Activated CD4-positive, alpha-beta T cell treated with anti-CD3 and anti-CD28 coated beads, Interleukin-2, amount 50 U/mL, for 24 hours (primary cell): ENCODE data around the gene SLC35A3.
"Not testable (repeated sequence)": the region's sequence is repeated elsewhere in the genome, so short reads cannot be mapped to it uniquely, and the experiment has no call there.

Experiments
- DNase-seq, 2 donors: peaks; one replicate each; pipeline ENCODE4 v3.0.0-alpha.2; 2020; ENCODE audit warnings: low read depth in 1 of 2, low spot score in 1 of 2

The SLC35A3 gene

DNA sequence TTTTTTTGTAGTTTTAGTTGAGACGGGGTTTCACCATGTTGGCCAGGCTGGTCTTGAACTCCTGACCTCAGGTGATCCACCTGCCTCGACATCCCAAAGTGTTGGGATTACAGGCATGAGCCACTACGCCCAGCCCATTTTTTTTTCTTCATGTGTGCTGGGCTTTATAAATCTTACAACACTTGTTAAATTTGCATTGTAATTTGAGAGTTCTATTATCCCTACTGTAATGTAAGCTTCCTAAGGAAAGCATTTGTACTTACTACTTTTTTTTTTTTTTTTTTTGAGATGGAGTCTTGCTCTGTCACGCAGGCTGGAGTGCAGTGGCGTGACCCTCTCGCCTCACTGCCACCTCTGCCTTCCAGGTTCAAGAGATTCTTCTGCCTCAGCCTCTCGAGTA, 2.3 kb downstream of the SLC35A3 start:
- DNase-seq: not testable (repeated sequence)

DNA sequence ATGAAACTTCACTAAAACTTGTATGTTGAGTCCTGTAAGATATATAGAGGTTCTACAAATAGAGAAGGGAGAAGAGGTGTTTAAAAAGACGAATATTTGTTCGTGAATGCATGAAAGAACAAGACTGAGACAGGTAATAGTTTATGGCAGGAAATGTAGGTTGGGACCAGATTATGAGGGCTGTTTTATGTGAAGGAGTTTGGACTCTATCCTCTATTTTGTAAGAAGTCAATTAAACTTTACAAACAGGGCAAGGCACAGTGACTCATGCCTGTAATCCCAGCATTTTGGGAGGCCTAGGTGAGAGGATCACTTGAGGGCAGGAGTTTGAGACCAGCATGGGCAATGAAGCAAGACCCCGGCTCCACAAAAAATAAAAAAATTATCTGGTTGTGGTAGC, 5.7 kb downstream of the SLC35A3 start:
- DNase-seq: no peak

DNA sequence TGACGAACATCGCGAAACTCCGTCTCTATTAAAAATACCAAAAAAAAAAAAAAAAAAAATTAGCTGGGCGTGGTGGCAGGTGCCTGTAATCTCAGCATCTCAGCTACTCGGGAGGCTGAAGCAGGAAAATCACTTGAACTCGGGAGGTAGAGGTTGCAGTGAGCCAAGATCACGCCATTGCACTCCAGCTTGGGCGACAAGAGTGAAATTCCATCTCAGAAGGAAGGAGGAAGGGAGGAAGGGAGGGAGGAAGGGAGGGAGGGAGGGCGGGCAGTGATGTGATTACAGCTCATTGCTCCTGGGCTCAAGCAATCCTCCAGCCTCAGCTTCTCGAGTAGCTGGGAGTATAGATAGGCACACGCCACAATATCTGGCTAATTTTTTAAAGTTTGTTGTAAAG, 7.5 kb downstream of the SLC35A3 start:
- not testable (repeated sequence) for DNase-seq

DNA sequence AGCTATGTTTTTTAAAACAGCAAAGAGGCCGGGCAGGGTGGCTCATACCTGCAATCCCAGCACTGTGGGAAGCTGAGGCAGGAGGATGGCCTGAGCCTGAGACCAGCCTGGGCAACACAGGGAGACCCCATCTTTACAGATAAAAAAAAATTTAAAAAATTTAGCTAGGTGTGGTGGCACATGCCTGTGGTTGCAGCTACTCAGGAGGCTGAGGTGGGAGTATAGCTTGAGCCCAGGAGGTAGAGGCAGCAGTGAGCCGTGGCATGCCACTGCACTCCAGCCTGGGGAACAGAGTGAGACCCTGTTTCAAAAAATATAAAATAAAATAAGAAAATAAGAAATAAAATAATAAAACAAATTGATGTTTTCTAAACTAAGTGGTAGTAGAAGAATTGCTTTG, 8.4 kb downstream of the SLC35A3 start:
- DNase-seq: no peak

DNA sequence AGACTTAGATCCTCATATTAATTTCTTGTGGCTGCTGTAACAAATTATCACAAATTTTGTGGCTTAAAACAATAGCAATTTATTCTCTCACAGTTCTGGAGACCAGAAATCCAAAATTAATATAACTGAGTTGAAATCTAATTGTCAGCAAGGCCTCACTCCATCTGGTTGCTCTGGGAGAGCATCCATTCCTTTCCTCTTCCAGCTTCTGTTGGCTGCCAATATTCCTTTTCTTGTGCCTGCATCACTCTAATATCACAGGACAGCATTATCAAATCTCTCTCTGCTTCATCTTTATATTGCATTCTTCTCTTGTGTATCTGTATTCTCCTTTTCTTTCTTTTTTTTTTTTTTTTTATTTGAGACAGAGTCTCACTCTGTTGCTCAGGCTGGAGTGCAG, 9.3 kb downstream of the SLC35A3 start:
- DNase-seq: no peak

DNA sequence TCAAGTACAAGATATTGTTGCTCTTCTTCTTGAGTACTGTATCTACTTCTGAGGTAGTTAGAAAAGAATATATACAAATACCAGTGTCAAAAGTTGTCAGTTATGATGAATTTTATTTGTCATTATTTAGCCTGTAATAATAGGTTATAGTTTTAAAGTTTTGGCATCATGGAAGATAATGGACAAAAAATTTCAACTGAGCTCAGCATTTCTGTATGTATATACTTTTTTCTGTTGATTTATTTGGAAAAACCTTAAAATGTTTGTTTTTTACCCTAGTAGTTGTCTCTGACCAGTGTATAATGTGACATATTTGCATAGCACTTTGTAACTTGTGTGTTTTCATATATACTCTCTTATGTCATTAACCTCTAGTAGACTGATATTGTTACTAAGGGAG, 11.1 kb downstream of the SLC35A3 start:
- no peak for DNase-seq

DNA sequence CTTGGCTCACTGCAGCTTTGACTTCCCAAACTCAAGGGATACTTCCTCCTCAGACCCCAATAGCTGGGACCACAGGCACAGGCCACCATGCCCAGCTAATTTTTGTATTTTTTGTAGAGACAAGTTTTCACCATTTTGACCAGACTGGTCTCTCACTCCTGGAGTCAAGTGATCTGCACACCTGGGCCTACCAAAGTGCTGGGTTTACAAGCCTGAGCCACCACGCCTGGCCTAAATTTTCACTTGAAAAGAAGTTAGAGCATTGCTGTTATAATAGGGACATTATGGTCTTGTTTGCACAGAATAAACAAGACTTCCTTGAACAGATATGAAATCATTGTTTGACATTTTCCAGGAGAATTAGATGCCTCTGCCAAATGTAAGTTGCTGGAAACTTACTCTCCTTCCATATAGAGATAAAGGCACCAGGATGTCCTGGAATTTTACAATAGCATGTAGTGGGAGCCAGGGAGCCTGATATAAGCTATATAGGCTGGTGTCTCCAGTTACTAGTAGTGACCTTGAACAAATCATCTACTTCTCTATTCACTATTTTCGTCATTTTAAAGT, 16.9 kb downstream of the SLC35A3 start:
- no peak for DNase-seq

DNA sequence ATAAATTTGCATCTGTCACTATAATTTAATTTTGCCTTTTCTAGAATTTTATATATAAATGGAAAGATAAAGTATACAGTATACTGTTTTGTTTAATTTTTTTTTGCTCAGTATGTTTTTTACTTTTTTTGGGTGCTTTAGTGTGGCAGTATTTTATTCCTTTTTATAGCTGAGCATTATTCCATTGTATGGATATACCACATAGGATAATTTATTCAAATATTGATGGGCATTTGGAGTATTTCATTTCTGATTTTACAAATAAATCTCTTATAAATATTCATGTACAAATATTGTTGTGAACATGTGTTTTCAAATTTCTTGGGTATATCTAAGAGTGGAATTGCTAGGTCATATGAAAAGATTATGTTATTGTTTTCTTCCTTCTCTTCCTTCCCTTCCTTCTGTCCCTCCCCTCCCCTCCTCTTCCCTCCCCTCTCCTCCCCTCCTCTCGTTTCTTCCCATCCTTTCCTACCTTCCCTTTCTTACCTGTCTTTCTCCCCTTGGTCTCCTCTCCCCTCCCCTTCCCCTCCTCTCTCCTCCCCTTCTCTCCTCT, 18.5 kb downstream of the SLC35A3 start:
- no peak for DNase-seq

DNA sequence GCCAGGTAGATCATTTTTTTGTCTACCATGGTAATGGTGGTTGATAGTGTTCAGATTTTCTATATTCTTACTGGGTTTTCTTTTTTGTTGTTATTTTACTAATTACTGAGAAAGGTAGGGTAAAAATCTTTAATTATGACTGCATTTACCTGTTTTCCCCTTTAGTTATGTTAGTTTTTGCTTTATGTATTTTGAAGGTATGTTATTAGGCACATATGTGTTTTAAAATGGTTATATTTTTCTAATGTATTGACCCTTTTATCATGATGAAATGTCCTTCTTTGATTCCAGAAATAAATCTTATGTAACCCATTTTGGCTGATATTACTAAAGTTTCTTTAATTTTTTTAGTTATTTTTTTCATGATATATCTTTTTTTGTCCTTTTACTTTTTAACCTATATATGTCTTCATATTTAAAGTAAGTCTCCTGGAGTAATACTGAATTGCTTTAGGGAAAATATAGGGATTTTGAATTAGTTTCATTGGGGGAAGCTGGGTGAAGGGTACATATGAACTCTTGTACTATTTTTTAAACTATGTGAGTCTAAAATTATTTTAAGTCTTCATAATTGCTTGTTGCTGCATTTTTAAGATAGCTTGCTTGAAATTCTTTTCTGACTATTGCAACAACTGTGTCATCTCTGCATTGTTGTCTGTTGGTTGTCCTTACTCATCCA, 22.4 kb downstream of the SLC35A3 start:
- DNase-seq: no peak

DNA sequence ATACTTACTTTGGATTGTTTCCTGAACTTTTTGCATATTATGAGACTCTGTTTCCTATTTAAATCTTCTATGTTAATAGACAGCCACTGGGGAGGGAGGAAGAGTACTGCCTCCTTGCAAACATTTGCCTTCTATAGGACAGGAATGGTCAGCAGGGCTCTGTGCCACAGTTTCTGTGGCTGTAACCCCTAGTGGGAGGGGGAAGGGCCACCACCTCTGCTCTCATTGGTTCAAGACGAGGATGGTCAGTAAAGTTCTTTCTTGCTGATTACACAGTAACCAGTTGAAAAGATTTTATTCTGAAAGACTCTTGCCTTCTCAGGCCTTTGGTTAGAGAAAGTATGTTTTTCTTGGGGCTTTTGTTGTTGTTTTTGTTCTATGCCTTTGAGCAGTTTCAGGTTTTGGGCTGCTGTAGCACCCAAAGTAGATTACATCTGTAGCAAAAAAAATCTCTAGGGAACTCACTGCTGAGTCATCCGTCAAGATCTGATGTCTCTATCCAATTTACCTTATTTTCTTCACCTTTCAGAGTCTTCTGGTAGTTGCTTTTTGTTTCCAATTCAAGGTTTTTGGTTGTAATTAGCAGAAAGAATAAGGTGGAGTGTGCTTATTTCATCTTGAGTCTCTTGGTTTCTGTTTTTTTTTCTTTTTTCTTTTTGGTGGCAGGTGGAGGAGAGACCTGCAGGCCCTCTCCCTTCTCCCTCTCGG, 23.1 kb downstream of the SLC35A3 start:
- DNase-seq: no peak

DNA sequence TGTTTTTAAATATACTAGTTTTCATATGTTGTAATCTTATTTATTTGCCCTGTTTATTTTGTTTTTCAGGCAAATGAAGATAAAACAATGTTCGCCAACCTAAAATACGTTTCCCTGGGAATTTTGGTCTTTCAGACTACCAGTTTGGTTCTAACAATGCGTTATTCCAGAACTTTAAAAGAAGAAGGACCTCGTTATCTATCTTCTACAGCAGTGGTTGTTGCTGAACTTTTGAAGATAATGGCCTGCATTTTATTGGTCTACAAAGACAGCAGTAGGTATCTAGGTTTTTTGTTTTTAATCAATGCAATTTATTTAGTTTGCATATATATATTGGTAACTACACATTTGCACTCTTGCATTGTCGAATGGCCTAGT, 23.7 kb downstream of the SLC35A3 start:
- no peak for DNase-seq

DNA sequence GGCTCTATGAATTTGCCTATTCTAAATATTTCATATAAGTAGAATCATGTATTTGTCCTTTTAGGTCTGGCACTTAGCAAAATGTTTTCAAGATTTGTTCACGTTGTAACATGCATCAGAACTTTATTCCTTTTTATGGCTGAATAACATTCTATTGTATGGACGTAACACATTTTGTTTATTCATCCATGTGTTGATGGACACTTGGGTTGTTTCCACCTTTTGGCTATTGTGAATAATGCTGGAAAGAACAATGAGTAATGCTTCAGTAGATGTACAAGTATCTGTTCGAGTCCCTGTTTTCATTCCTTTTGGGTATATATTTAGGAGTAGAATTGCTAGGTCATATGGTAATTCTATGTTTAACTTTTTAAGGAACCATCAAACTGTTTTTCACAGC, 24.7 kb downstream of the SLC35A3 start:
- DNase-seq: no peak

DNA sequence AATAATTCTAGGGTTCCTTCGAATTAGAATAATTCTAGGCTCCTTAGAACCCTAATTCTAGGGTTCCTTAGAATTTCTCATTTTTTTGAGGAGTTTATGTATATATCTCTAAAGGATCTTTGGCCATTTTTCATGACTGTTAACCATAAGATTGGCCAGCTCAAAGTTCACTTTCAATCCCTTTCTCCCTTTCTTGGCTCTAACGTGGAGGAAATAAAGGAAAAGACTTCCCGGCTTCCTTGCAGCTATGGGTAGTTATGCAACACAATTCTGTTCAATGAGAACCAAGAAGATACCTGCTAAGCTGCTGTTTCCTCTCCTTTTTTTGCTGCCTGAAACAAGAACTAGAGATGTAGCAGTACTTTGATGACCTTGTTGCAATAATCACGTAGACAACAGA, 27.2 kb downstream of the SLC35A3 start:
- no peak for DNase-seq

DNA sequence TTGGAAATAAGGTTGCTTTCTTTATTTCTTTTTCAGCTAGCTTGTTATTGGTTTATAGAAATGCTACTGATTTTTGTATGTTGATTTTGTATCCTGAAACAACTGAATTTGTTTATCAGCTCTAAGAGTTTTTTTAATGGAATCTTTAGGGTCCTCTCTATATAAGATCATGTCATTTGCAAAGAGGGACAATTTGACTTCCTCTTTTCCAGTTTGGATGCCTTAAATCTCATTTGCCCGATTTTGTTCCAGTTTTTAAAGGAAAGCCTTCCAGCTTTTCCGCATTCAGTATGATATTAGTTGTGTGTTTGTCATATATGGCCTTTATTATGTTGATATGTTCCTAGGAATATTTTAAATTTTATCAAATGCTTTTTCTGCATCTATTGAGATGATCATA, 31.7 kb downstream of the SLC35A3 start:
- no peak for DNase-seq

DNA sequence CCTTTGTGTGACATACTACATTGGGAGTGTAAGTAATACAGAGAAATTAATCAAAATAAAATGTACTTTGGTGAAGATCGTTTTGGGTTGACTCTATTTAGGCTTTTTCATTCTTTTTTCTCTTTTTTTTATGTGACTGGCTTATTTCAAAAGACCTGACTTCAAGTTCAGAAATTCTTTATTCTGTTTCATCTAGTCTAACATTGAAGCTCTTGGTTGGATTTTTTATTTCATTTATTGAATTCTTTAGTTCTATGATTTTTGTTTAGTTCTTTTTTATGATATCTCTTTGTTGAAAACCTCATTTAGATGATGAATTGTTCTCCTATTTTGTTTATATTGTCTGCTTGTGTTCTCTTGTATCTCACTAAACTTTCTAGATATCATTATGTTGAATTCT, 35.6 kb downstream of the SLC35A3 start:
- DNase-seq: no peak

DNA sequence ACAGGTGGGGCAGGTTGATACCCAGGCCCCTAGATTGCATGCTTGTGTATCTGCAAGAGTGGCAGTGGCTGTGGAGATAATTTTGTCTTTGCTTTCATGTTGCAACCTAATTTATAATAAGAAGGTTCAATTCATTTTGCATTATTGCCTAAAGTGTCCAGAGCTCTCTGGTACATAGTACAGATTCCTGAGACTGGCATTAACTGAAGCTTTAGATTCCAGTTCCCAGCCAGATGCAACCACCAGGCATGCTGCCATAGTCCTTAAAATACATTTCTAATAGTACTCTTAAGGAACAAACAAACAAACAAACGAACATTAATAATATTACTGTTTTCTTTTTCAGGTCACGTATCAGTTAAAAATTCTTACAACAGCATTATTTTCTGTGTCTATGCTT, 36.9 kb downstream of the SLC35A3 start:
- no peak for DNase-seq

DNA sequence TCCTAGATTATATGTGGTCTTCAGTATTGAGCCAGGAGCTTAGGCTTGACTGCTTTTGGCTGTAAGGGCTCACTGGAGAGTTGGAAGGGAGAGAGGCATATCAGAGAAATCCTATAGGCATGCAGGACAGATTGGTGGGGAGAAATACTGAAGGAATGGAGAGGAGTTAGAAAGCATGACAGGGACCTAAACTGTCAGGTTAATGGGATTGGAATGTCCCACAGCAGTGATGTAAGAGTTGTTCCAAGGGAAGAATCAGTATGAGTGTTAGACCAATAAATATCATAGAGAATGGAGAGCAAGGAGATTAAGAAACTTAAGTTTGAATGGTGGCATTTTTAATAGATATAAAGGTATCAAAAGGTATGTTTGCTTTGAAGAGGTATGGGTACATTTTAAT, 39.7 kb downstream of the SLC35A3 start:
- DNase-seq: no peak

DNA sequence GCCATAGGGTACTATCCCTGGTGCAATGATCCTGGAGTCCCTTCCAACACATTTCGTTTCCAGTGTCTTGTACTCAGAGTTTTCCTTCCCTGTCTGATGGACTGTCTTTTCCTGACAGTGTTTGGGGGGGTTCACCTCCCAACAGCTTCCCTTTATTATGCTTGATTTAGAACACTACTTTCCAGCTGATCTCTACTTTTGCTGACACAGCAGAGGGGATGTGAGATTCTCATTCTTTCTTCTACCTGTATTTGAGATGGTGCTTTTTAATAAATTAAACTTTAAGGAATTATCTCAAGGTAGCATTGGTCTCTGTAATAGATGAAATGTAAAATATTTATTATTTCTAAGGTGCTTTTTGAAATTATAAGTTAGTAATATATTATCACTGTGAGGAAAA, 41.0 kb downstream of the SLC35A3 start:
- DNase-seq: no peak

DNA sequence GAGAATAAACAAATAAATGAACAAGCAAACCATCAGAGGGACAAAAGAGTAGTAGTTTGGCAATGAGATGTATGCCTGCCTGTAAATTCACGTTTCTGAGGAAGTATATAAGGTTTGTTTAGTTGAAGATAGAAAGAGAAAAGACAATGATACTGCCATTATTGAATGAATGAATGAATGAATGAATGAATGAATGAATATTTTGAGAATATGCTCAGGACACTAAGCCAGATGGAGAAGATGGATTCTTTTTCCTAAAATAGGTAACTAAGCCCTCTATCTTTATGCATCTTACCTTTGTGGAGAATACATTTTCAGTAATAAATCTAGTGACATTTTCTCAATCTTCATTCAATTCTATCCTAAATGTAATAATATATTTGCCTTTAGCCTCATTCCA, 49.4 kb downstream of the SLC35A3 start:
- DNase-seq: no peak

DNA sequence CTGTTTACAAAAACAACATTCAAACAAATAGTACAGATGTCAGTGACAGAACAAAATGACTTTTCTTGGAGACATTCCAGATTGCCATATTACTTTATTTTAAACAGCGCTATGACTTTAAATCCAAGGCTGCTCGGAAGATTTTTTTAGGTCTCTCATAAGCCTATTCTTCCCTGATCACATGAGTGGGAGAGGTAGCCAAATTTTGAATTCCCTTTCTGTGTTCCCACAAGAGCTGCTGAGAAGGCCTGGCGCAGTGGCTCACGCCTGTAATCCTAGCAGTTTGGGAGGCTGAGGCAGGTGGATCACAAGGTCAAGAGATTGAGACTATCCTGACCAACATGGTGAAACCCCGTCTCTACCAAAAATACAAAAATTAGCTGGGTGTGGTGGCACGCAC, 53.7 kb downstream of the SLC35A3 start:
- no peak for DNase-seq

DNA sequence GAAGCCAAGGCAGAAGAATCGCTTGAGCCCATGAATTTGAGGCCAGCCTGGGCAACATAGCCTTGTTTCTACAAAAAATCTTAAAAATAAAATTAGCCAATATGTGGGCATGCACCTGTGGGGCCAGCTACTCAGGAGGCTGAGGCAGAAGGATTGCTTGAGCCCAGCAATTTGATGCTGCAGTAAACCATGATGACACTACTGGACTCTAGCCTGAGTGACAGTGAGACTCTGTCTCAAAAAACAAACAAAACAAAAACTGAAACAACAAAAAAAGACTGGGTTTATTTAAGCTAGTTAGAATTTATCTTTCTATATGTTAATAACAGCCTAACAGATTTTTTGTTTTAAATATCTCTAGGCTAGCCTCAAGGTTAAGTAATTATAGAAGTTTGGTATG, 57.4 kb downstream of the SLC35A3 start:
- DNase-seq: no peak

DNA sequence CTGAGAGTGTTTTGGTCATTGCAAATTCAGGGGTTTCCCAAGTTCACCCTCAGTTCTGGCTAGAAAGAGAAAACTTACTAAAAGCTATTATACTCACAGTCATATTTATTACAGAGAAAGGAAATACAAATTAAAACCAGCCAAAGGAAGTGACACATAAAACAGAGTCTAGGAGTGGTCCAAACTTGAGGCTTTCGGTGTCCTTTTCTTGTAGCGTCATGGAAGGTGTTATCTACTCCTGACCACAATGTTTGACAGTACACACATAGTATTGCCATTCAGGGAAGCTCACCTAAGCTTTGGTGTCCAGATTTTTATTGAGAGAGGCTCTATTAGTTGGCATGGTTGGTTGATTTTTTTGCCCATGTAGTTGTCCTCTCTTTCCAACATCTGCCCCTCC, 59.0 kb downstream of the SLC35A3 start:
- DNase-seq: no peak

DNA sequence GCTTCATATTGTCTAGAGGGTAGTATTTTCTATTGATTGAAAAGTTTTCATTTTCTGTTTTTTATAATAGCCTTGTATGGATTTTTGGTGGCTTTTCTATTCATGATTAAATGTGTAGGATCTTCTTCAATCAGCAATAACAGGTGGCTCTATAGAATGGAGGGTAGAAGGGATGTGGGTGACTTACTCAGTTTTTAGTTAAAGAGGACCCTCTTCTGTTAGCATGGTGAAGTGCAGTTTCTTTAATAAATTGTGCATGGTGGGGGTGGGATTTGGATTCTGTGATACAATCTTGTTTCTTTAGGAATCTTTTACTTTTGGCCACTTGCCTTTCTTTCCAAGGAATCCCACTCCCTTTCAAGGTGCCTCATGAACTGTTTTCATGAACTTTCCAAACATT, 64.7 kb downstream of the SLC35A3 start:
- DNase-seq: no peak
